Panc1 (cell line): Measurements from ENCODE around the gene SNHG17. TPM values are rescaled to one million over a fixed set of nuclear protein-coding genes. Genes with fewer than 3 reads are reported as not detected.

Experiments
- ATAC-seq: fragments of 200-7000 bp; cut with Tn5 transposase; 2 replicates; pipeline ENCODE4 v1.9.1; 2020; ENCODE audit warnings: mild to moderate bottlenecking, moderate library complexity
- BruUV-seq: library from RNA; stranded (reverse); fragments of 400-500 nt; replicated peaks from 2 replicates; lab custom pipeline; 2021; lab: Mats Ljungman, UMichigan
- CTCF ChIA-PET: fragments of 300-600 bp; sonication (Branson Sonifier 250); formaldehyde crosslinking; loops from one replicate; lab custom pipeline; 2022; ENCODE audit warnings: antibody characterized with exemption; lab: Charles Lee
- POLR2A ChIA-PET: fragments of 300-600 bp; sonication (Branson Sonifier 250); formaldehyde crosslinking; loops from one replicate; lab custom pipeline; 2022; ENCODE audit warnings: antibody characterized with exemption; lab: Charles Lee
- DNase-seq: peaks from one replicate; pipeline ENCODE4 v3.0.0-alpha.2; 2010; ENCODE audit warnings: low read depth, low spot score
- H3K27ac ChIP-seq: 2 replicates; pipeline ENCODE4 v1.5.1; 2011; ENCODE audit warnings: mild to moderate bottlenecking, low read length, inconsistent platforms
- H3K27me3 ChIP-seq: fragments of 200-500 bp; sonication (Bioruptor generic); 2 replicates; pipeline ENCODE4 v1.6.0; 2014; ENCODE audit warnings: low read length, inconsistent platforms; ENCODE audit not compliant: control insufficient read depth, insufficient read depth
- H3K36me3 ChIP-seq: fragments of 200-500 bp; sonication (Bioruptor generic); 2 replicates; pipeline ENCODE4 v1.5.1; 2014; ENCODE audit warnings: inconsistent platforms, mild to moderate bottlenecking, low read length, moderate library complexity; ENCODE audit not compliant: control insufficient read depth, insufficient read depth
- H3K4me1 ChIP-seq: 2 replicates; pipeline ENCODE4 v1.5.1; 2011; ENCODE audit warnings: inconsistent platforms, mild to moderate bottlenecking, low read length, moderate library complexity; ENCODE audit not compliant: control insufficient read depth, insufficient read depth
- H3K4me3 ChIP-seq, 2 experiments: 2 replicates each; pipeline ENCODE4 v1.5.1; 2011 to 2012; ENCODE audit warnings: low read depth in 2 of 2, low read length in 2 of 2, mild to moderate bottlenecking in 2 of 2, inconsistent platforms in 1 of 2, moderate library complexity in 1 of 2
- H3K9me3 ChIP-seq: fragments of 200-500 bp; sonication (Bioruptor generic); 2 replicates; pipeline ENCODE4 v1.5.1; 2014; ENCODE audit warnings: low read depth, mild to moderate bottlenecking, inconsistent platforms, low read length, moderate library complexity; ENCODE audit not compliant: control insufficient read depth, insufficient read depth
- CTCF ChIP-seq: fragments of 450-650 bp; IDR thresholded peaks from 2 replicates; pipeline ENCODE4 v1.5.1; 2017; ENCODE audit warnings: mild to moderate bottlenecking
- POLR2AphosphoS5 ChIP-seq: IDR thresholded peaks from 2 replicates; pipeline ENCODE4 v1.6.1; 2012; ENCODE audit warnings: mild to moderate bottlenecking, low read depth, low read length, moderate library complexity
- REST ChIP-seq, 2 experiments: IDR thresholded peaks; 2 replicates each; pipeline ENCODE4 v1.6.1; 2011 to 2012; ENCODE audit warnings: low read depth in 2 of 2, control low read depth in 1 of 2, low read length in 1 of 2, mild to moderate bottlenecking in 1 of 2, moderate library complexity in 1 of 2; ENCODE audit not compliant: insufficient read depth in 1 of 2
- SIN3A ChIP-seq: IDR thresholded peaks from 2 replicates; pipeline ENCODE4 v1.6.1; 2012; ENCODE audit warnings: low read depth, mild to moderate bottlenecking, low read length, moderate library complexity, borderline replicate concordance; ENCODE audit not compliant: insufficient read depth
- TCF7L2 ChIP-seq: IDR thresholded peaks from 2 replicates; pipeline ENCODE4 v1.6.1; 2011; ENCODE audit warnings: mild to moderate bottlenecking, low read depth, low read length, inconsistent platforms
- in situ Hi-C: cut with HindIII; loops from 2 replicates; pipeline ENCODE4 v1.10.0; 2016; ENCODE audit warnings: low sequenced_read_pairs, low pct_unique_long_range_greater_than_20kb
- intact Hi-C: fragments of 100-400 bp; cut with micrococcal nuclease; formaldehyde crosslinking; loops from one replicate; pipeline ENCODE4 v1.10.0; 2022; ENCODE audit not compliant: unreplicated experiment
- total RNA-seq: library from RNA; stranded (reverse); gene quantifications from one replicate; pipeline ENCODE4 v1.2.1, GENCODE V29; 2021; ENCODE audit not compliant: unreplicated experiment

SNHG17 gene
- total RNA-seq, 1 experiment from 2014 or later = 60.1 TPM

DNA sequence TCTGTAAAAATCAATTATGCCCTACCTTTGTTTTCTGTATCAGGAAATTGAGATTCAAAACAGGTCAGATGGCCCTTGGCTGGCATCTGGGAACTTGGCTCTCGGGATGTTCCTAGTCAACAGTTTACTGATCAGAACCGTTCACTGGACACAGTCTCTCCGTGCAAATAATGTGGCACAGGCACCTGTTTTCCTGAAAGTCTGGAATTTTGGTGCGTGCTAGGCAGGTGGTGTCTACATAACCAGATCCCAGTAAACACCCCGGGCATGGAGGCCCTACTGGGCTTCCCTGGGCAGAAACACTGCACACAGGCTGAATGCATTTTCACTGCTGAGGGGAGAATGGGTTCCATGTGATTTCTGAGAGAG lies 7.5 kb downstream of the SNHG17 start:
- Histone ChIP-seq H3K36me3 (peaks cover 48% of the 10 kb centered on the region), H3K27ac (no peak overlapping the region), H3K4me3 (no peak overlapping the region), H3K4me1 (peaks cover 5% of the 10 kb centered on the region; the same call in 1 of the 2 replicates), H3K9me3 (no peaks in the 10 kb centered on the region), H3K27me3 (no peaks in the 10 kb centered on the region)
- CTCF ChIA-PET = no interaction called here
- no peak for DNase-seq
- no peak for ATAC-seq
- in situ Hi-C loops = no loop called here
- POLR2A ChIA-PET = interaction anchor here (0.6 kb wide), 1 partner anchor 31 kb away, joined by 4 read pairs; no protein-coding TSS in a partner anchor
- BruUV-seq = no TSS peak
- no peak for TF ChIP-seq SIN3A
- no peak for TF ChIP-seq POLR2AphosphoS5
- no peak for TF ChIP-seq REST (IDR thresholded peaks at IDR 0.05; ENCODE audit: insufficient read depth in 1 of 2, low read depth in 2 of 2, low read length in 1 of 2)
- TF ChIP-seq TCF7L2 = no peak
- no peak for TF ChIP-seq CTCF
- intact Hi-C loops = no loop called here

- in situ Hi-C loops = no loop called here
- POLR2A ChIA-PET = no interaction called here
- no peak for DNase-seq
Measured at GRCh38 chr20:38426006-38426897, 8.9 kb downstream of the SNHG17 start.

More at GRCh38 chr20:38426006-38426897, 8.9 kb downstream of the SNHG17 start:
- H3K4me1 ChIP-seq = 0 out of 2 replicates have a peak, but pooled peaks cover 3% of the 10 kb centered on the region
- no peaks in the 10 kb centered on the region for H3K27me3 ChIP-seq
- no TSS peak for BruUV-seq
- TF ChIP-seq TCF7L2 = no peak
- TF ChIP-seq REST (IDR thresholded peaks at IDR 0.05; ENCODE audit: insufficient read depth in 1 of 2, low read depth in 2 of 2, low read length in 1 of 2) = no peak
- TF ChIP-seq POLR2AphosphoS5 = no peak
- no peak for TF ChIP-seq SIN3A
- no peak for TF ChIP-seq CTCF
- H3K27ac ChIP-seq = no peak overlapping the region
- peaks cover 45% of the 10 kb centered on the region for H3K36me3 ChIP-seq
- CTCF ChIA-PET = no interaction called here
- no peak for ATAC-seq
- no peak overlapping the region for H3K4me3 ChIP-seq
- intact Hi-C loops = no loop called here
- no peaks in the 10 kb centered on the region for H3K9me3 ChIP-seq
